ENCODE results near the gene SAMD1. TPM values are rescaled to one million over a fixed set of nuclear protein-coding genes. Genes with fewer than 3 reads are reported as not detected.

The SAMD1 gene
- total RNA-seq, 2 experiments from 2014 or later, result 29.4 to 30.1 TPM

DNA sequence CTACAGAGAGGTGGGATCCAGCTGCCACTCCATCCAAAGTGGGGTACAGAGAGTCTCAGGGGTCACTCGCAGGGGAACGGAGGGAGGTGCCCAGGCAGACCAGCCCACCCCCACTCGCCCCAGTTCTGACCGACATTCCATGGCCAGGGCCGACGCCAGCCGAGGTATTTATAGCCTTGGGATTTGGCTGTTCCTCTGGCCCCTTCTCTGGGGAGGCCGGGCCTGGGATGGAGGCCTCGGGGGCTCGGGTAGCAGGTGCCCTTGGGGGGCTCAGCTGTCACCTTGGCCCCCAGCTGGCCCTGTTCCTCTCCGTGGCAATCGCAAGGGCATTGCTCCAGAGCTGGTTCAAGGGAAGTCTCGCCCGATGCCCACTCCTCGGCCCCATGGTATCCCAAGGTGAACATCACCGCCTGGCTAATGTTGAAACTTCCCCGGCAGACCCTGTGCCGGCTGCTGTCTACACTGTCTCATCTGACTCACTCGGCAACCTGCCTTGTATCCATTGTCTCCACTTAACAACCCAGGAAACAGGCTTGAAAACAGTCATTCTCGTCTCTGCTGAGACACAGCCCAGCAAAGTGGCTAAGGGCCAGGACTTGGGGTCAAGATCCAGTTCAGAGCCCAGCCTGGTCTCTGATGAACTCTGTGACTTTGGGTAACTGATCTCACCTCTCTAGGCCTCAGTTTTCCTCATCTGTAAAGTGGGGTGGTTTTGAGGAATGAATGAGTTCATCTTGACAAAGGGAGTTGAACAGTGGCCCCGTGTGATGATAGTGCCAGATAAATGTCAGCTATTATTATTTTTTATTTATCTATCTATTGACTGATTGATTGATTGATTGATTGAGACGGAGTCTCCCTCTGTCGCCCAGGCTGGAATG is 17.3 kb upstream of the SAMD1 start:
- ChIA-PET POLR2A (no interaction called here), CTCF (no interaction called here)
- TF ChIP-seq, protein P1, sequence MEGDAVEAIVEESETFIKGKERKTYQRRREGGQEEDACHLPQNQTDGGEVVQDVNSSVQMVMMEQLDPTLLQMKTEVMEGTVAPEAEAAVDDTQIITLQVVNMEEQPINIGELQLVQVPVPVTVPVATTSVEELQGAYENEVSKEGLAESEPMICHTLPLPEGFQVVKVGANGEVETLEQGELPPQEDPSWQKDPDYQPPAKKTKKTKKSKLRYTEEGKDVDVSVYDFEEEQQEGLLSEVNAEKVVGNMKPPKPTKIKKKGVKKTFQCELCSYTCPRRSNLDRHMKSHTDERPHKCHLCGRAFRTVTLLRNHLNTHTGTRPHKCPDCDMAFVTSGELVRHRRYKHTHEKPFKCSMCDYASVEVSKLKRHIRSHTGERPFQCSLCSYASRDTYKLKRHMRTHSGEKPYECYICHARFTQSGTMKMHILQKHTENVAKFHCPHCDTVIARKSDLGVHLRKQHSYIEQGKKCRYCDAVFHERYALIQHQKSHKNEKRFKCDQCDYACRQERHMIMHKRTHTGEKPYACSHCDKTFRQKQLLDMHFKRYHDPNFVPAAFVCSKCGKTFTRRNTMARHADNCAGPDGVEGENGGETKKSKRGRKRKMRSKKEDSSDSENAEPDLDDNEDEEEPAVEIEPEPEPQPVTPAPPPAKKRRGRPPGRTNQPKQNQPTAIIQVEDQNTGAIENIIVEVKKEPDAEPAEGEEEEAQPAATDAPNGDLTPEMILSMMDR (IDR thresholded peaks at IDR 0.05), result no peak
- no peak overlapping the region for H3K27ac ChIP-seq (ENCODE audit: low read depth in 1 of 2, low read length in 2 of 2)
- no peak overlapping the region for H3K4me3 ChIP-seq (ENCODE audit: low read length)
- Mint-ChIP-seq H3K4me1 (ENCODE audit: low read depth) (peaks cover 15% of the 10 kb centered on the region), H3K4me3 (no peak overlapping the region), H3K27ac (no peak overlapping the region), H3K36me3 (ENCODE audit: low read depth) (peaks cover 12% of the 10 kb centered on the region), H3K27me3 (no peaks in the 10 kb centered on the region), H3K9me3 (no peaks in the 10 kb centered on the region)
- intact Hi-C loops (cut with DNase I, micrococcal nuclease), result no loop called here
- no peaks in the 10 kb centered on the region for H3K27me3 ChIP-seq (ENCODE audit: control insufficient read depth in 1 of 2, insufficient read depth in 2 of 2, low read length in 2 of 2)
- H3K4me1 ChIP-seq (ENCODE audit: insufficient read depth, low read length), result peaks cover 19% of the 10 kb centered on the region
- peaks cover 24% of the 10 kb centered on the region for H3K36me3 ChIP-seq (ENCODE audit: insufficient read depth, low read length)
- no peaks in the 10 kb centered on the region for H3K9me3 ChIP-seq (ENCODE audit: control insufficient read depth in 1 of 2, insufficient read depth in 1 of 2, low read length in 2 of 2)
- no peak for ATAC-seq (ENCODE audit: poor library complexity)
- DNase-seq, result no peak

DNA sequence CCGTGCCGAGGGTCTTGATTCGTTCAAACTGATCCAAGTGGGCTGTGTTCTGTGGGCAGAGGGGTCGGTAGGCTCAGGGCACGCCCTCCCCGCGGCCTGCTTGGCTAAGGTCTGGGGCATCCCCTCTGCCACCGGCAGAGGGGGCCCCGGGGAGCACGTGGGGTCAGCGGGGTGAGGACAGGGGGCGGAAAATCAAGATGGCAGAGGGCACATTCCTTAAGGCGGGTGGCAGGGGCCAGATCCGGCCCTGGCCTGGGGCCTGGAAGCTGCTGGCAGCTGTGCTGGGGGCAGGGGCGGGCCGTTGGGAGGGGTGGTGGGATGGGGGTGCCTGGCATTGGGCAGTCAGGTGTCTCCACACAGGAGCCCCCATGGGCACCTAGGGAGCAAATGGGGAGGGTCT is 16.3 kb upstream of the SAMD1 start:
- intact Hi-C loops (cut with DNase I, micrococcal nuclease), result no loop called here
- CTCF ChIA-PET, result no interaction called here
- DNase-seq (no peak), ATAC-seq (ENCODE audit: poor library complexity) (no peak)
- H3K4me3 ChIP-seq (ENCODE audit: low read length), result no peak overlapping the region
- TF ChIP-seq, protein P1 (IDR thresholded peaks at IDR 0.05), result no peak
- H3K4me1 ChIP-seq (ENCODE audit: insufficient read depth, low read length), result peaks cover 10% of the 10 kb centered on the region
- Mint-ChIP-seq H3K36me3 (ENCODE audit: low read depth) (peaks cover 12% of the 10 kb centered on the region), H3K4me1 (ENCODE audit: low read depth) (peaks cover 11% of the 10 kb centered on the region), H3K27me3 (no peaks in the 10 kb centered on the region), H3K27ac (no peak overlapping the region), H3K4me3 (no peak overlapping the region), H3K9me3 (no peaks in the 10 kb centered on the region)
- H3K36me3 ChIP-seq (ENCODE audit: insufficient read depth, low read length), result peaks cover 34% of the 10 kb centered on the region
- no peak overlapping the region for H3K27ac ChIP-seq (ENCODE audit: low read depth in 1 of 2, low read length in 2 of 2)
- H3K27me3 ChIP-seq (ENCODE audit: control insufficient read depth in 1 of 2, insufficient read depth in 2 of 2, low read length in 2 of 2), result no peaks in the 10 kb centered on the region
- no peaks in the 10 kb centered on the region for H3K9me3 ChIP-seq (ENCODE audit: control insufficient read depth in 1 of 2, insufficient read depth in 1 of 2, low read length in 2 of 2)
- POLR2A ChIA-PET, result no interaction called here

DNA sequence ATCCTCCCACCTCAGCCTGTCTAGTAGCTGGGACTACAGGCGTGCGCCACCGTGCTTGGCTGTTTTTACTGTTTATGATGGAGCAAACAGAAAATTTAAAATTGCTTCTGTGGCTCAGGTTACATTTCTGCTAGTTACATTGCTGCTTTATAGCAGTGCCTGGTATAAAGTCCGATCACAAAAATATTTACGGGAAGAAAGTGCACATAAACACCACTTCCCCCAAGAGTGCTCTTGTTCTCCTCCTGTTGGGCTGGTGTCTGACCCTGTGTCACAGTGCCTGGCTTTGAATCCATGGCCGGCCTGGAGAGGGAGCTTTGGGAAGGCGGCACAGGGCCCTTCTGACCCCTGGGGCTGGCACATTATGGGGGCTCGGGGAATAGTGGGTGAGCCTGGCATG is 15.1 kb upstream of the SAMD1 start:
- ChIA-PET POLR2A (interaction anchor here (0.7 kb wide), 1 partner anchor 23 kb away, joined by 3 read pairs; no protein-coding TSS in a partner anchor), CTCF (no interaction called here)
- no peaks in the 10 kb centered on the region for H3K9me3 Mint-ChIP-seq
- Histone ChIP-seq H3K9me3 (ENCODE audit: control insufficient read depth in 1 of 2, insufficient read depth in 1 of 2, low read length in 2 of 2) (no peaks in the 10 kb centered on the region), H3K27me3 (ENCODE audit: control insufficient read depth in 1 of 2, insufficient read depth in 2 of 2, low read length in 2 of 2) (no peaks in the 10 kb centered on the region), H3K36me3 (ENCODE audit: insufficient read depth, low read length) (peaks cover 37% of the 10 kb centered on the region), H3K4me3 (ENCODE audit: low read length) (no peak overlapping the region), H3K27ac (ENCODE audit: low read depth in 1 of 2, low read length in 2 of 2) (no peak overlapping the region), H3K4me1 (ENCODE audit: insufficient read depth, low read length) (peaks cover 3% of the 10 kb centered on the region)
- DNase-seq (no peak), ATAC-seq (ENCODE audit: poor library complexity) (no peak)
- H3K4me3 Mint-ChIP-seq, result no peak overlapping the region
- TF ChIP-seq, protein P1 (IDR thresholded peaks at IDR 0.05), result no peak
- H3K4me1 Mint-ChIP-seq (ENCODE audit: low read depth), result peaks cover 5% of the 10 kb centered on the region
- no peaks in the 10 kb centered on the region for H3K27me3 Mint-ChIP-seq
- no peak overlapping the region for H3K27ac Mint-ChIP-seq
- peaks cover 16% of the 10 kb centered on the region for H3K36me3 Mint-ChIP-seq (ENCODE audit: low read depth)
- intact Hi-C loops (cut with DNase I, micrococcal nuclease), result no loop called here
